HK-2 (cell line): Measurements from ENCODE around the gene CCDC69.
"Not testable (repeated sequence)": the region's sequence is repeated elsewhere in the genome, so short reads cannot be mapped to it uniquely, and the experiment has no call there.

ENCODE experiments used
- DNase-seq: peaks from one replicate; pipeline ENCODE4 v3.0.0-alpha.2; 2018; ENCODE audit not compliant: unreplicated experiment

The CCDC69 gene

DNA sequence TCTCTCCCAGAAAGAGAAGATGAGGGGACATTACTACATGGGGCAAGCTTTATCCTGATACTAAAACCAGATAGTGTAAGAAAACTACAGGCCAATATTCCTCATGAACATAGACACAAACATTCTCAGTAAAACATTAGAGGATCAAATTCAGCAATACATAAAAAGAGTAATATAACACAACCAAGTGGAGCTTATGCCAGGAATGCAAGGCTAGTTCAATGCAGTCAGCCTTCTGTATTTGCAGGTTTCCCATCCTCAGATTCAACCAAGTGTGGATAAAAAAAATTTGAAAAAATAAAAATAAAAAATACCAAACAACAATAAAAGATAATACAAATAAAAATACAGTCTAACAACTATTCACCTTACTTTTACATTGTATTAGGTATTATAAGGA, 31.3 kb downstream of the CCDC69 start:
- no peak for DNase-seq

DNA sequence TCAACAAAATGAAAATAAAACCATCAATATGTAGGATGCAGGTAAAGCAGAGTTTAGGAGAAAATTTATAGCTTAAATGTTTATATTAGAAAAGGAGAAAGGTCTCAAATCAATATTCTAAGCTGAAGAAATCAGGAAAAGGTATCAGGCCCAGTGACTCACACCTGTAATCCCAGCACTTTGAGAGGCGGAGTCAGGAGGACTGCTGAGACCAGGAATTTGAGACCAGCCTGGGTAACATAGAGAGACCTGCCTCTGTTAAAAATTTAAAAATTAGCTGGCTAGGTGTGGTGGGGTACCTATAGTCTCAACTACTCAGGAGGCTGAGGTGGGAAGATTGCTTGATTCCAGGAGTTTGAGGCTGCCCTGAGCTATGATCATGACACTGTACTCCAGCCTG, 32.2 kb downstream of the CCDC69 start:
- DNase-seq, result no peak

- DNase-seq, result no peak
Observed at GRCh38 chr5:151189151-151189550, 34.7 kb downstream of the CCDC69 start.

DNA sequence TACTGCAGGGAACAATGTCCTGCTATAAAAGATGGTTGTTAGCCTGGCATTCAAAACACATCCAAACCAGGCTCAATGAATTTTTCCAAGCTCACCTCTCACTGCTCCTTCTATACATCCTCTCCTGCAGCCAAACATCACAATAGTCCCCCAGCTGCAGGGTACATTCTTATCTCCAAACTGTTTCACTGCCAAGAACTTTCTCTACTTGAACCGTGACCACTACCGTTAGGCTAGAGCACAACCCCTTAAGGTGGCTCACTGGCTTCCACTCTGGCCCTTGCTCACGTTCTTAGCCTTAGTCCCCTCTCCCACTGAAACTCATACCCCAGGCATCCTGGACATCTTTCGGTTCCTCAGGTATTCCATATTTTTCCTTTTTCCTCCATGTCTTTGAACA, 37.4 kb downstream of the CCDC69 start:
- DNase-seq, result no peak

DNA sequence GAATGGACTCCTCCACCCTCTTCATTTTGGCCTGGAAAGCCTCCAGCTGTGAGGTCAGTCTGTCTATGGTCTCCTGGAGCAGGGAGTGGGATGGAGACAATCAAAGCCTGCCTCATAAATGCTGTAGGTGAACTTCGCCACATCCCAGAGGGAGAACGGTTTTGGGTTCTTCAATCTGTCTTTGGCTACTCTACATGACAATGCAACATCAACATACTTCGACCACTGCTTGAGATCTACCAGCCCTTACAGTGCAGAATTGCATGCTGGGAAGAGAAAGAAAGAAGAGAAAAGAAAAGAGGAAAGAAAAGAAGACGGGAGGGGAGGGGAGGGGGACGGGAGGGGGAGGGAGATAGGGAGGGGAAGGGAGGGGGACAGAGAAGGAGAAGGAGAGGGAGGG, 37.8 kb downstream of the CCDC69 start:
- no peak for DNase-seq

- no peak for DNase-seq
Observed at GRCh38 chr5:151184316-151185042, 39.4 kb downstream of the CCDC69 start.

- DNase-seq, result no peak
Observed at GRCh38 chr5:151183456-151184245, 40.2 kb downstream of the CCDC69 start.

DNA sequence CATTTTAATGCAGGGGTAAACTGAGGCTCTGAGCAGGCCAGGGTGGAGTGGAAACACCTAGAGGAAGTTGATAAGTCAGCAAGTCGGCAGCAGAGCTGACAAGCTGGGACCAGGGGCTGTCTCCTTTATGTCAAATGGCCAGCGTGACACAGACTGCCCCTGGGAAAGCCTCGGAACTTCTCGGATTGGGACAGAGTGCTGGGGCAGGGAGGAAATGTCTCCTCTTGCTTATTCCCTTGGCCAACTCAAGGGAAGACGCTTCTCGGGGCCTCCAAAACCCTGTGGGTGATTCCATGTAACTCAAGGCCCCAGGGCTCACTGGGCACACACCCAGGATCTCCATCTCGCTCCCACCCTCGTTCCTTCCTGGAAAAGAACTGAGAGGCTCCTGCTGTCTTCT, 40.9 kb downstream of the CCDC69 start:
- DNase-seq, result no peak

DNA sequence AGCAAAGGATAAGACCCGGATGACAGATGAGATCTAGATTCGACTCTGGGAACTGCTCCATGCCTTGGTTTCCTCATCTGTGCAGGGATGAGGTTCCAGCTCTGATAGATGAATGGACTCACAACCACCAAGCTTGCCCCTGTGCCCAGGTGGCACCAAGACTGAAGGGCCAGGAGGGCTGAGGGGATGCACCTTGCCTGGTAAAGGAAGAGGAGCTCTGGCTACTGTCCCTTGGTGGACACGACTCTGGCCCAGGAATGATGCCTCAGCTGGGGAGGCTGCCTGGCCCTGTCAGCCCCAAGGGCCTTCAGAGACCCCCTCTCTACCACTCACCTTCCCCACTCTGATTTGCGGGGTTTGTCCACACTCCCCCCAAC, 41.4 kb downstream of the CCDC69 start:
- DNase-seq, result no peak

DNA sequence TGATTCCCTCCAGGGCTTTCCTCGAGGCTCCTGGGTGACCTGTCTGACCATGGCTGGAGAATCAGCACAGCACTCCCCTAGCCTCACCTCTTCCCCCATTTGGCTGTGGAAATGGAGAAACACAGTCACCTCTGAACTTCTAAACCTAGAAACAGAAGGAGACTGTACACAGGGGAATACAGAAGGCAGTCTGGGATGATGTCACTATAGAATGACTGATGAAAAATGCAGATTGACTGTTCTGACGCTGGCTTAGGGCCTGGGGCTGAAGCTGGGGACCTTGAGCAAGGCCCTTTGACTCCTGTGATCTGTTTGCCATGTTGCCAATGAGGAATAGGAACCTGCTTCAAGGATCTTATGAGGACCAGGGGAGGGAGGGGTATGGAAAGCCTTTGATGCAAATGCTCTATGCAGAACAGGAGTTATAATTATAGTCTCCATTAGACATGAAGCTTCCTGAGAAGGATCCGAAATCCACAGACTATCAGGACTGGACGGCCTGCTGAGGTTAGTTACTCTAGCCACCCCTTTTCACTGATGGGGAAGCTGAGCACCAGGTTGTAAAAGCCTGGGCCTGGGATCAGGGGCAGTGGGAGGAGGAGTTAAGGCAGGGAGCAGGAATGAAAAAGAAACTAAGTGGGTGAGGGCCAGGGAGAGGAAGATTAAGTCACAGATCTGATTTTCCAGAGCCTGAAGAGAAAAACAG, 41.9 kb downstream of the CCDC69 start:
- DNase-seq, result no peak

DNA sequence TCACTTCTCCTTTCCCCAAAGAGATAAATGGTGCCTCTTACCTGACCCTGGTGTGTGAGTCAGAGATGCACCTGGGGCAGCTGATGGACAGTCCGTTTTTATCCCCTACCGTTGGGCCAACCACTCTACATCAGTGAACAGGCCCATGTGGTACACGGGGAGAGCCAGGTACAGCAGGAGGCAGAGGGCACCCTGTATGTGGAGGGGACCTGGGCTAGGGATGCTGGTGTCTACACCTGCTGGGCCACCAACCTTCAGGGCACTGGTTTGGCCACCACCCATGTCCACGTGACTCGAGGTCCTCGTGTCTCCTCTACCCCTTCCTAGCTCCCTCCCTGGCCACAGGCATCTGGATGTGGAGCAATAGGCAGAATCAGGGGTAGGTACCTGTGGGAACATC, 43.6 kb downstream of the CCDC69 start:
- DNase-seq, result no peak

DNA sequence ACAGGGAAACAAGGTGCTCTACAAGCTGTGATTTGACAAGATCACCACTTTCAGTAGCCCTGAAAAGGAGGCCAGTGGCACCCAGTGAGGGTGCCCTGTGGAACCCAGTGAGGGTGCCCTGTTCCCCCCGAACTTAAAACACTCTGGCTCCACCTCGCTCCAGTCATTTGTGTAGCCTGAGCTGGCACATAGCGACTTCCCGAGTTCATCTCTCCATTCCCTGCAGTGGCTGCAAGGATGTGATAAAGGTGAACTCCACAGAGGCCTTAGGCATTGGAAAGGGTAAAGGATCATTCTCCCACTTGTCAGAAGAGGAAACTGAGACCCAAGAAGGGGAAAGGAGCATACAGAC, 44.4 kb downstream of the CCDC69 start:
- DNase-seq, result no peak

GRCh38 chr5:151178777-151179488, 45.0 kb downstream of the CCDC69 start:
- DNase-seq, result no peak

DNA sequence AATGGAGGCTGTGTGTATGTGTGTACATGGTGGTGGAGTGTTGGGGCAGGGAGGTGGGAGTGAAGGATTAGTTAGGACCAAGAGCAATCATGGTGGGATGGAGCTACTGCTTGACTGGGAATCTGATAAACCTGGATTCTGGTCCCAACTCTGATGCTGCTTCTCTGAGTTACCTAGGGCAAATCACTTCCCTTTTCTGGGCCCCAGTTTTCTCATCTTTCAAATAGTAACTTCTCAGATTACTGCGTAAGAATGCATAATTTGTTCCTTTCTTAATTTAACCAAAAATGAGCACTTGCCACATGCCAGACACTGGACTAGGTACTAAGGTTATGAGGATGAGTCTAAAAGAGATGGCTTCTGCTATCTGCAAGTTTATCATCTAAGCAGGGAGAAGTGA, 45.5 kb downstream of the CCDC69 start:
- no peak for DNase-seq

GRCh38 chr5:151176268-151176667, 47.6 kb downstream of the CCDC69 start:
- not testable (repeated sequence) for DNase-seq

DNA sequence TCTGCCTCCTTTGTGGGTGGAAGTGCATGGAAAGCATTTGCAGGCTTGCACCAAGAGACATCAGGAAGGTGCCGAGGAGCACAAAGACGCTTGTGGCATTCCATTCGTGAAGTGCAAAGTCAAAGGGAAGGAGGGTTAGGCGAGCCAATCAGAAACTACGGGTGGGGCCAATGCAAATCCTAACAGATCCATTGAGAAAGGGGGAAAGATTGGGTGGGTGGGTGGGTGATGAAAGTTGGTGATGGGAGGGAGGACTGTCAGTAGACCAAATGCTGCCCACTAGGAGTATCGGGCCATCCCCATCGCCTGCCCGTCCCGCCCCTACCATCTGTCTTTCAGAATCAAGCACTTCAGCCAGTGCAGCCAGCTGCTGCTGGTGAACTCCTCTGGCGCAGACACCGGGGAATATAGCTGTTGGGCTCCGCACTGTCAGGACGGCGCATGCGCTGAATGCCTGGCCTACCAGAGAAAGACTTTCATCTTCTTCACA, 49.2 kb downstream of the CCDC69 start:
- DNase-seq, result no peak

DNA sequence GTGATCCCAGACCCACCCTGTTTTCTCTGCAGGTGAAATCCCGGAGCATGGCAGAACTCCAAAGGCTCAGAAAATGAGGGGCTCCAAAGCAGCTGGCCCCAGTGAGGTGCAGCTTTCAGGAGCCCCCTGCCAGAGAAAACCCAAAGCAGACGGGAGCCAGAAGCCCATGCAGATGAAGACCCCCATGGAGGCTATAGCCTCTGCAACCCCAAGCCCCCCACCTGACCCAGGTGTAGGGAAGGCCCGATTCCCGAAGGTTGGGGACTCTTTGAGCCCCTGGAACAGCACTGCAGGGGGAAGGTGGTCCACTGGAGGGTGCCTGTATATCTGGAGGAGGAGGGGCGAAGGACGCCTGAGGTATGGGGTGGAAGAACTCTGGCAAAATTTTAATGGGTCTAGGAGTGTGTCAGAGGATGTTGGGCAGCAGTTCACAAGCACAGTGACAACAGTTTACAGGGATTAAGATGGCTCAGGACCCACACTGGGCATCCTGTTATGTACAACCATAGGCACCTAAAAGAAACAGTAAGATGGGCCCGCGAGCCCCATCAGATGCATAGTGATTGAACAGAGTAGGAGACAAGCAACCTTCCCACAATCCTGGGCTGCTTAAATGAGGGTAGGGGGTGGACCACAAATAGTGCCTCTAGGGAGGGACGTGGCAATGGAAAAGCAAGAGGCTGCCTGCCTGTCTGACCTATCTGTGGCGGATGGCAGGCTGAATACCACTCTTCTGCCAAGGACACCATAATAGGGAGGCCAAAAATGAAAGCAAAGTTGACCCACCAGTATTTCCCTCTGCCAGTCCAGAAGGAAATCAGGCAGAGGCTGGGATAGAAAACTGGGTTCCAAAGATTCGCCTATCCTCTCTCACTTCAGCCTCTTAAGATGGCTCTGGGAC, 49.9 kb downstream of the CCDC69 start:
- DNase-seq, result no peak

GRCh38 chr5:151171529-151171928, 52.4 kb downstream of the CCDC69 start:
- DNase-seq, result no peak

- no peak for DNase-seq
Observed at GRCh38 chr5:151168602-151169344, 55.1 kb downstream of the CCDC69 start.

GRCh38 chr5:151167022-151167421, 56.9 kb downstream of the CCDC69 start:
- no peak for DNase-seq
